ENCODE data around the gene ATP2B1. TPM values are rescaled to one million over a fixed set of nuclear protein-coding genes. Genes with fewer than 3 reads are reported as not detected.

ATP2B1 gene
- total and polyA plus RNA-seq, 2 donors (not counting 3 experiments of a cell fraction or from before 2014, with no cell fraction given): 6.4 to 28.0 TPM

GRCh38 chr12:89723276-89723675, 14.6 kb upstream of the ATP2B1 start:
- Histone ChIP-seq H3K4me2 (ENCODE audit: insufficient read depth, low read length) (no peak overlapping the region), H3K27me3 (ENCODE audit: control insufficient read depth in 2 of 2, insufficient read depth in 2 of 2, low read length in 2 of 2) (no peaks in the 10 kb centered on the region), H3K9ac (replicated peaks; ENCODE audit: extremely low read depth, insufficient read depth, low read length) (no peak overlapping the region), H3K9me3 (replicated peaks; ENCODE audit: control insufficient read depth, insufficient read depth, low read length) (no peaks in the 10 kb centered on the region), H3K4me3 (replicated peaks in 1 of 3; ENCODE audit: insufficient read depth in 1 of 3, low read depth in 1 of 3, low read length in 3 of 3) (no peak overlapping the region), H3K27ac (ENCODE audit: insufficient read depth, low read depth, low read length) (no peak overlapping the region), H3K36me3 (ENCODE audit: control insufficient read depth in 2 of 2, extremely low read depth in 1 of 2, insufficient read depth in 2 of 2, low read length in 2 of 2) (no peaks in the 10 kb centered on the region), H4K20me1 (replicated peaks; ENCODE audit: control insufficient read depth, extremely low read depth, insufficient read depth, low read length) (no peaks in the 10 kb centered on the region), H2AFZ (ENCODE audit: low read depth, low read length) (no peak overlapping the region), H3K4me1 (ENCODE audit: control insufficient read depth, extremely low read depth, insufficient read depth, low read length) (no peaks in the 10 kb centered on the region), H3K9me1 (replicated peaks; ENCODE audit: control insufficient read depth, extremely low read depth, insufficient read depth, low read length) (no peaks in the 10 kb centered on the region), H3K79me2 (ENCODE audit: control insufficient read depth, insufficient read depth, low read length) (no peaks in the 10 kb centered on the region)
- no TSS peak for BruUV-seq (replicated peaks)
- POLR2A ChIA-PET: no interaction called here
- no peak for TF ChIP-seq EZH2 (IDR thresholded peaks at IDR 0.05; ENCODE audit: borderline replicate concordance, low read depth, low read length, severe bottlenecking)
- CTCF ChIA-PET: no interaction called here
- FAIRE-seq (no peak), DNase-seq (ENCODE audit: low read depth, low spot score) (no peak)
- dilution Hi-C loops (cut with MboI; ENCODE audit: extremely low pct_ligation_motif_present, low sequenced_read_pairs) (no loop called here), intact Hi-C loops (cut with micrococcal nuclease) (no loop called here)

- no peaks in the 10 kb centered on the region for H3K36me3 ChIP-seq (ENCODE audit: control insufficient read depth in 2 of 2, extremely low read depth in 1 of 2, insufficient read depth in 2 of 2, low read length in 2 of 2)
- no peak overlapping the region for H2AFZ ChIP-seq (ENCODE audit: low read depth, low read length)
- H3K79me2 ChIP-seq (ENCODE audit: control insufficient read depth, insufficient read depth, low read length): no peaks in the 10 kb centered on the region
- dilution Hi-C loops (cut with MboI; ENCODE audit: extremely low pct_ligation_motif_present, low sequenced_read_pairs): no loop called here
- H3K9me3 ChIP-seq (replicated peaks; ENCODE audit: control insufficient read depth, insufficient read depth, low read length): no peaks in the 10 kb centered on the region
- no peaks in the 10 kb centered on the region for H4K20me1 ChIP-seq (replicated peaks; ENCODE audit: control insufficient read depth, extremely low read depth, insufficient read depth, low read length)
- TF ChIP-seq POLR2A (IDR thresholded peaks at IDR 0.05; ENCODE audit: low read depth, low read length) (no peak), GATA2 (IDR thresholded peaks at IDR 0.05; ENCODE audit: insufficient read depth, insufficient read length, low read depth, low read length) (no peak), EZH2 (IDR thresholded peaks at IDR 0.05; ENCODE audit: borderline replicate concordance, low read depth, low read length, severe bottlenecking) (no peak), POLR2AphosphoS5 (IDR thresholded peaks at IDR 0.05; ENCODE audit: insufficient read depth, low read depth, low read length) (no peak), FOS (IDR thresholded peaks at IDR 0.05; ENCODE audit: borderline replicate concordance, insufficient read depth, low read length) (no peak), MYC (IDR thresholded peaks at IDR 0.05; ENCODE audit: low read depth, low read length) (no peak), MAX (IDR thresholded peaks at IDR 0.05; ENCODE audit: insufficient read depth, insufficient read length) (no peak), JUN (IDR thresholded peaks at IDR 0.05; ENCODE audit: borderline replicate concordance, insufficient read depth, insufficient read length, low read depth) (no peak), CTCF (IDR thresholded peaks at IDR 0.05; ENCODE audit: extremely low read depth in 1 of 2, insufficient read depth in 1 of 2, low read depth in 1 of 2, low read length in 2 of 2) (no peak)
- H3K9me1 ChIP-seq (replicated peaks; ENCODE audit: control insufficient read depth, extremely low read depth, insufficient read depth, low read length): no peaks in the 10 kb centered on the region
- H3K4me2 ChIP-seq (ENCODE audit: insufficient read depth, low read length): no peak overlapping the region
- no peaks in the 10 kb centered on the region for H3K4me1 ChIP-seq (ENCODE audit: control insufficient read depth, extremely low read depth, insufficient read depth, low read length)
- POLR2A ChIA-PET: no interaction called here
- H3K27ac ChIP-seq (ENCODE audit: insufficient read depth, low read depth, low read length): no peak overlapping the region
- FAIRE-seq (no peak), DNase-seq (ENCODE audit: low read depth, low spot score) (no peak)
- no TSS peak for BruUV-seq (replicated peaks)
- intact Hi-C loops (cut with micrococcal nuclease): no loop called here
- H3K4me3 ChIP-seq (replicated peaks in 1 of 3; ENCODE audit: insufficient read depth in 1 of 3, low read depth in 1 of 3, low read length in 3 of 3): no peak overlapping the region
- H3K27me3 ChIP-seq (ENCODE audit: control insufficient read depth in 2 of 2, insufficient read depth in 2 of 2, low read length in 2 of 2): no peaks in the 10 kb centered on the region
- CTCF ChIA-PET: interaction anchor here (0.7 kb wide), 1 partner anchor 15 kb away, joined by 3 read pairs; no protein-coding TSS in a partner anchor
- H3K9ac ChIP-seq (replicated peaks; ENCODE audit: extremely low read depth, insufficient read depth, low read length): no peak overlapping the region
Measured at GRCh38 chr12:89721291-89721987, 12.8 kb upstream of the ATP2B1 start.

Measured in endothelial cell of umbilical vein (primary cell).